CD4-positive, alpha-beta T cell (primary cell): ENCODE measurements around the gene FAAP20. TPM values are rescaled to one million over a fixed set of nuclear protein-coding genes. Genes with fewer than 3 reads are reported as not detected.

Experiments
- ATAC-seq: fragments of 200-7000 bp; cut with Tn5 transposase; one replicate; pipeline ENCODE4 v1.10.0; 2022; ENCODE audit warnings: mild to moderate bottlenecking; ENCODE audit not compliant: poor library complexity
- CTCF ChIA-PET: fragments of 350-600 bp; sonication (Branson Sonifier 250); formaldehyde crosslinking; loops from one replicate; lab custom pipeline; 2021; ENCODE audit warnings: antibody characterized with exemption, inconsistent platforms; lab: Charles Lee
- POLR2A ChIA-PET: fragments of 350-600 bp; sonication (Branson Sonifier 250); formaldehyde crosslinking; loops from one replicate; lab custom pipeline; 2021; ENCODE audit warnings: antibody characterized with exemption, inconsistent platforms; lab: Charles Lee
- DNase-seq, 14 experiments: peaks; one replicate each; pipeline ENCODE4 v3.0.0-alpha.2; 2013 to 2020; ENCODE audit warnings: mixed read lengths in 2 of 14
- H3K27ac ChIP-seq, 2 donors: one replicate each; pipeline versions ENCODE4 v1.5.1 to v1.7.0; 2013; ENCODE audit warnings: low read length in 2 of 2, low read depth in 1 of 2, mild to moderate bottlenecking in 1 of 2
- H3K27me3 ChIP-seq, 2 experiments: 1 replicate in 1 of 2; 2 replicates in 1 of 2; pipeline versions ENCODE4 v1.6.1 to v1.7.0; 2013; ENCODE audit warnings: low read length in 2 of 2, control low read depth in 1 of 2, mild to moderate bottlenecking in 1 of 2, moderate library complexity in 1 of 2; ENCODE audit not compliant: insufficient read depth in 2 of 2, control insufficient read depth in 1 of 2
- H3K36me3 ChIP-seq: one replicate; pipeline ENCODE4 v1.6.1; 2013; ENCODE audit warnings: low read length, control low read depth; ENCODE audit not compliant: insufficient read depth
- H3K4me1 ChIP-seq: one replicate; pipeline ENCODE4 v1.6.1; 2013; ENCODE audit warnings: low read length, control low read depth; ENCODE audit not compliant: insufficient read depth
- H3K4me3 ChIP-seq: one replicate; pipeline ENCODE4 v1.5.1; 2013; ENCODE audit warnings: mild to moderate bottlenecking, low read length, moderate library complexity
- H3K9me3 ChIP-seq, 2 experiments: 1 replicate in 1 of 2; 2 replicates in 1 of 2; pipeline versions ENCODE4 v1.6.1 to v1.7.0; 2013; ENCODE audit warnings: low read length in 2 of 2, mild to moderate bottlenecking in 2 of 2, control low read depth in 1 of 2, moderate library complexity in 1 of 2; ENCODE audit not compliant: control insufficient read depth in 1 of 2, insufficient read depth in 1 of 2
- H3K27ac Mint-ChIP-seq: one replicate; pipeline ENCODE4 v1.8.0; 2020; ENCODE audit warnings: mixed read lengths
- H3K27me3 Mint-ChIP-seq: one replicate; pipeline ENCODE4 v1.8.0; 2021; ENCODE audit warnings: mixed read lengths
- H3K36me3 Mint-ChIP-seq: one replicate; pipeline ENCODE4 v1.8.0; 2021; ENCODE audit warnings: low read depth, mixed read lengths
- H3K4me1 Mint-ChIP-seq: one replicate; pipeline ENCODE4 v1.8.0; 2021; ENCODE audit warnings: low read depth, mixed read lengths
- H3K4me3 Mint-ChIP-seq: one replicate; pipeline ENCODE4 v1.8.0; 2020; ENCODE audit warnings: mild to moderate bottlenecking, mixed read lengths
- H3K9me3 Mint-ChIP-seq: one replicate; pipeline ENCODE4 v1.8.0; 2020; ENCODE audit warnings: mixed read lengths
- intact Hi-C, 2 experiments: fragments of 100-400 bp; cut with DNase I in 1 of 2; cut with micrococcal nuclease in 1 of 2; formaldehyde crosslinking; loops; one replicate each; pipeline versions ENCODE4 v1.15.1 to v1.9.0; 2023 to 2025; cut with DNase I, micrococcal nuclease
- total RNA-seq, 174 experiments: library from RNA in 2 of 174; stranded (reverse) in 2 of 174; gene quantifications; one replicate each; pipeline ENCODE4 v1.2.3 and lab custom pipeline; 2021 to 2026
- TF ChIP-seq, protein P1 (sequence below): fragments of 200-600 bp; IDR thresholded peaks from one replicate; pipeline ENCODE4 v1.8.0; 2022; ENCODE audit warnings: antibody characterized with exemption, mild to moderate bottlenecking

The FAAP20 gene
- total RNA-seq, 2 experiments from 2014 or later: 51.7 to 53.1 TPM

DNA sequence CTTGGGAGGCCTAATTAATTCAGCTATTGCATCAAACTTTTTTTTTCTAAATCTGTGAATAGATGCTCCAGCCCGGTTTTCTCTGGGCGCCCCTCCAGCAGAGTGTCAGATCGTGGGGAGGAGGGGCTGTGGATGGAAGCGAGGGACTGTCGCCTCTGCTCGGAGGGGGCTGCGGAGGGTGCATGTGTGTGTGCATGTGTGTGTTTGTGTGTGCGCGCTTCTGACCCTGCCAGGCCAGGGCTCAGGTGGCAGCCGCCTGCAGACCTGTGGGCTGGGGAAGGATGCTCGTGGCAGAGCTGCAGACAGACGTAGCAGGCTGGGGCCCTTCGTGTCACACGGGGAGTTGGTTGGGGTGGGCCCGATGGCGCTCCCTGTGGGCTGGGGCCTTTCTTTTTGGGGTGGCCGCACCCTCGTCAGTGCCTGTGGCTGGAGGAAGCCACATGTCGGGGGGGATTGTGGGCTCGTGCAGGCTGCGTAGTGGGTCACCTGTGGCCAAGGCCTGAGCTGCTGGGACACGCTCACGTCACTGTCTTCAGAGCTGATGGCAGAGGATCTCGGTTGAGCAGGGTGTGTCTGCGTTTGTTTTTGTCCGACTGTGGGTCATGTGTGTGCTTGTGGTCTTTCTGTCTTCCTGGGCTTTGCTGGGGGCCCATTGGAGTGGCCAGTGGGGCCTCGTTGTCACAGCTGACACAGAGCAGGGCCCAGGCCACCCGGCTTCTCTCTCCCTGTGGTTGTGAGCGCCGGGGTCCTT lies 36.4 kb upstream of the FAAP20 start:
- TF ChIP-seq, protein P1, sequence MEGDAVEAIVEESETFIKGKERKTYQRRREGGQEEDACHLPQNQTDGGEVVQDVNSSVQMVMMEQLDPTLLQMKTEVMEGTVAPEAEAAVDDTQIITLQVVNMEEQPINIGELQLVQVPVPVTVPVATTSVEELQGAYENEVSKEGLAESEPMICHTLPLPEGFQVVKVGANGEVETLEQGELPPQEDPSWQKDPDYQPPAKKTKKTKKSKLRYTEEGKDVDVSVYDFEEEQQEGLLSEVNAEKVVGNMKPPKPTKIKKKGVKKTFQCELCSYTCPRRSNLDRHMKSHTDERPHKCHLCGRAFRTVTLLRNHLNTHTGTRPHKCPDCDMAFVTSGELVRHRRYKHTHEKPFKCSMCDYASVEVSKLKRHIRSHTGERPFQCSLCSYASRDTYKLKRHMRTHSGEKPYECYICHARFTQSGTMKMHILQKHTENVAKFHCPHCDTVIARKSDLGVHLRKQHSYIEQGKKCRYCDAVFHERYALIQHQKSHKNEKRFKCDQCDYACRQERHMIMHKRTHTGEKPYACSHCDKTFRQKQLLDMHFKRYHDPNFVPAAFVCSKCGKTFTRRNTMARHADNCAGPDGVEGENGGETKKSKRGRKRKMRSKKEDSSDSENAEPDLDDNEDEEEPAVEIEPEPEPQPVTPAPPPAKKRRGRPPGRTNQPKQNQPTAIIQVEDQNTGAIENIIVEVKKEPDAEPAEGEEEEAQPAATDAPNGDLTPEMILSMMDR: no peak
- intact Hi-C loops: loop anchor here (2.0 to 5.0 kb wide), 3 partner anchors 16 to 81 kb away; no protein-coding TSS in a partner anchor
- Histone ChIP-seq H3K27me3 (no peaks in the 10 kb centered on the region), H3K36me3 (peaks cover 3% of the 10 kb centered on the region), H3K9me3 (no peaks in the 10 kb centered on the region), H3K27ac (peak overlapping the region; percentile 80 to 92), H3K4me1 (peaks cover 78% of the 10 kb centered on the region), H3K4me3 (peak overlapping the region; percentile 95)
- peak; percentile 12 for ATAC-seq
- peaks cover 20% of the 10 kb centered on the region for H3K27me3 Mint-ChIP-seq
- ChIA-PET POLR2A (interaction anchor here (0.7 to 9.7 kb wide), 15 partner anchors 24 to 355 kb away, joined by 3 to 197 read pairs (median 6); partner anchors contain the start of genes FAAP20, MORN1, RER1 and TNFRSF14), CTCF (interaction anchor here (1.7 to 6.3 kb wide), 4 partner anchors 36 to 151 kb away, joined by 6 to 25 read pairs (median 10); partner anchors contain the start of gene FAAP20)
- H3K36me3 Mint-ChIP-seq: peaks cover 67% of the 10 kb centered on the region
- peak overlapping the region; percentile 99 for H3K4me3 Mint-ChIP-seq
- peak overlapping the region; percentile 100 for H3K27ac Mint-ChIP-seq
- DNase-seq: peak in 13 of 14 experiments; percentile 44 to 88 (median 63)
- no peaks in the 10 kb centered on the region for H3K9me3 Mint-ChIP-seq
- peaks cover 51% of the 10 kb centered on the region for H3K4me1 Mint-ChIP-seq

DNA sequence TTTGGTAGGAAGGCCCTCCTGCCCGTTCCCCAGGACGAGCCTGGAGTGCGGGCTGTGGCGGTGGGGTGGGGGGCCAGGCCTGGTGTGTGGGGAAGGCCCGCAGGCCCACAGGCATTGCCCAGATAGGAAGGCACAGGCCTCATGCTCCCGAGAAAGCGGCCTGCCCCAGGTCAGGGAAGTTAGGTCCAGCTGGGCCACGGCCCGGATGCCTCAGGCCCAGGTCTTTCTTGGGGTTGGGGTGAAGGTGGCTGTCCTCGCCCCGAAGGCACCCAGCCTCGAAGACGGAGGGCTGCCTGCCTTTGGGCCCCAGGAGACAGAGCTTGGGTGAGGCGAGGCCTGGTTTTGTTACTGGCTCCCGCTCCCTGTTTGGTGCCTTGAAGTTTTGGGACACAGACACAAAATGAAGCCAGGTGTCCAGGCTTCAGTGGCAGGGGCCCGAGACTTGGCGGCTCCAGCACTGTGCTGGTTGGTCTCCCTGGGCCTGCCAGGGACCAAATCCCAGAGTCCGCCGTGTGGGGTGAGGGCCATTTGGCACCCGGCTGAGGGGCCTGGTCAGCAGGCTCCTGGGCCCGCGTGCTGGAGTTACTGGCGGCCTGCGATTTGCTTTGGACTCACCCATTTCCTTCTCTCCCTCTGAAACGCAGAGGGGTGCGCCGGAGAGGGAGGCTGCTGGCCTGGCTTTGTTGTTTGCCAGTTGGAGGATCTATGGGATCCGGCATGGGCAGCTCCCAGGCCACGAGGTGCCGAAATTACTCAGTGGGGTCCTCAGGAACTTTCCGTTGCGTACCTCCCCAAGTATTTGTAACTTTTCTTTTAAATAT lies 35.5 kb upstream of the FAAP20 start:
- intact Hi-C loops: loop anchor here (2.0 to 5.0 kb wide), 4 partner anchors 17 to 82 kb away; no protein-coding TSS in a partner anchor
- Histone ChIP-seq H3K36me3 (no peaks in the 10 kb centered on the region), H3K27me3 (no peaks in the 10 kb centered on the region), H3K4me1 (peaks cover 69% of the 10 kb centered on the region), H3K4me3 (peak overlapping the region; percentile 95), H3K27ac (peak overlapping the region; percentile 80 to 92), H3K9me3 (no peaks in the 10 kb centered on the region)
- Mint-ChIP-seq H3K36me3 (peaks cover 60% of the 10 kb centered on the region), H3K4me3 (peak overlapping the region; percentile 99), H3K9me3 (no peaks in the 10 kb centered on the region), H3K27me3 (peaks cover 20% of the 10 kb centered on the region), H3K27ac (peak overlapping the region; percentile 100), H3K4me1 (peaks cover 44% of the 10 kb centered on the region)
- TF ChIP-seq, protein P1: no peak
- ChIA-PET CTCF (interaction anchor here (1.7 to 6.3 kb wide), 4 partner anchors 35 to 152 kb away, joined by 6 to 25 read pairs (median 10); partner anchors contain the start of gene FAAP20), POLR2A (interaction anchor here (0.7 to 9.7 kb wide), 19 partner anchors 8 to 326 kb away, joined by 3 to 197 read pairs (median 6); partner anchors contain the start of genes FAAP20, PANK4 and TNFRSF14)
- ATAC-seq (no peak), DNase-seq (peak in 5 of 14 experiments; percentile 20 to 49 (median 38))
